Activated CD4-positive, alpha-beta T cell treated with anti-CD3 and anti-CD28 coated beads for 36 hours (primary cell): Measurements from ENCODE around the gene DHX38. TPM values are rescaled to one million over a fixed set of nuclear protein-coding genes. Genes with fewer than 3 reads are reported as not detected.
"Not testable (repeated sequence)": the region's sequence is repeated elsewhere in the genome, so short reads cannot be mapped to it uniquely, and the experiment has no call there.

Experiments
- ATAC-seq: fragments of 200-7000 bp; cut with Tn5 transposase; one replicate; pipeline ENCODE4 v1.10.0; 2021; ENCODE audit warnings: mild to moderate bottlenecking, moderate library complexity
- CTCF ChIA-PET: fragments of 350-600 bp; sonication (Branson Sonifier 250); formaldehyde crosslinking; loops from one replicate; lab custom pipeline; 2021; ENCODE audit warnings: antibody characterized with exemption; lab: Charles Lee
- POLR2A ChIA-PET: fragments of 350-600 bp; sonication (Branson Sonifier 250); formaldehyde crosslinking; loops from one replicate; lab custom pipeline; 2021; ENCODE audit warnings: antibody characterized with exemption, inconsistent platforms; lab: Charles Lee
- DNase-seq: peaks from one replicate; pipeline ENCODE4 v3.0.0-alpha.2; 2020
- H3K27ac Mint-ChIP-seq: one replicate; pipeline ENCODE4 v1.8.0; 2021; ENCODE audit warnings: mixed read lengths
- H3K27me3 Mint-ChIP-seq: one replicate; pipeline ENCODE4 v1.8.0; 2021; ENCODE audit warnings: mixed read lengths
- H3K36me3 Mint-ChIP-seq: one replicate; pipeline ENCODE4 v1.8.0; 2021; ENCODE audit warnings: low read depth, mixed read lengths
- H3K4me1 Mint-ChIP-seq: one replicate; pipeline ENCODE4 v1.8.0; 2021; ENCODE audit warnings: mixed read lengths
- H3K4me3 Mint-ChIP-seq: one replicate; pipeline ENCODE4 v1.8.0; 2021; ENCODE audit warnings: mild to moderate bottlenecking, moderate library complexity, mixed read lengths
- H3K9me3 Mint-ChIP-seq: one replicate; pipeline ENCODE4 v1.8.0; 2021; ENCODE audit warnings: low read depth, mixed read lengths
- intact Hi-C, 2 experiments: fragments of 100-400 bp; cut with DNase I in 1 of 2; cut with micrococcal nuclease in 1 of 2; formaldehyde crosslinking; loops; one replicate each; pipeline versions ENCODE4 v1.14.2 to v1.15.1; 2022 to 2024; cut with DNase I, micrococcal nuclease
- total RNA-seq, 2 experiments: library from RNA; stranded (reverse); gene quantifications; one replicate each; pipeline ENCODE4 v1.2.3, GENCODE V29; 2021

DHX38 gene
- total RNA-seq, 2 experiments from 2014 or later, result 55.9 to 79.0 TPM

DNA sequence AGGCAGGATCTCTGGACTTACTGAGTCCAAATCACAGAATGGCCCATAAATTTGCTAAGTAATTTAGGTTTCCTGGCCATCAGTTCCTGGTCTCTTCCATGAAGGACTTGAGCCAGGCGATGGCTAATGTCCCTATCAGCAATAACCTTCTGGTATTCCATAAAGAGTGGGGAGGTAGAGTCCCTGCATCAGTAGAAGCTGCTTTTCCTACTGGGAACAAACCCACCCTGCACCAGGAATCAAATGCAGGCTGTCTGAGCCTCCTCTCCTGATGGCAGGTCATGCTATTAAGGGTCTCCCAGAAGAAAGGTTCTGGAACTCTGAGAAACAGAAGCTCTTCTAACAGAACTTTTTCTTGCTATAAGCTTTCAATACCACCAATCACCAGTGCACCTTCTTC lies 32.1 kb upstream of the DHX38 start:
- intact Hi-C loops, result loop anchor here in 1 of 2 experiments (10.0 kb wide), 1 partner anchor 1893 kb away; no protein-coding TSS in a partner anchor
- no peaks in the 10 kb centered on the region for H3K9me3 Mint-ChIP-seq

DNA sequence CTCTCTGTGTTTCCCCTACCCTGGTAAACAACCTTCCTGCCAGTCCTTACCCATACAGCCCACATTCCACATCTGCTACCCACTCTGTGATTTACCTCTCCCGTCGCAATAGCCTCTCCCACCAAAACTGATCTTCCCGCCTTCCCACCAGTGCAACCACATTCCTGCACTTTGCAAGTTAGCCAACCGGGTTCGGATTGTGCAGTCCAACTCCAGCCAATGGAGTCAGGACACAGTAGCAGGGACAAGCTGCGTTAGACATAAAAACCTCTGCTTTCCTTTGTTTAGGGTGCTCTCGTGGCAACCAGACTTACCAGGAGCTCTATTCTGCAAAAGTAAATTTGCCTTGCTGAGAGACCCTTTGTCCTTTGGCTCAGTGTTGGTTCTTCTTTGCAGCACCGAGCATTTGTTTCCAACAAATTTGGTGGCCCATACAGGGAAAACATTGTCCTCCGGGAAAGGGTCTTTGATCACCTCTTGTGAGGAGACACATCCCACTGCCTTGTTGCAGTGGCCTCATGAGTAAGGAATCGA lies 29.2 kb upstream of the DHX38 start:
- ChIA-PET POLR2A (no interaction called here), CTCF (interaction anchor here (0.6 kb wide), 1 partner anchor 1011 kb away, joined by 3 read pairs; no protein-coding TSS in a partner anchor)
- intact Hi-C loops, result loop anchor here in 1 of 2 experiments (10.0 kb wide), 1 partner anchor 1890 kb away; no protein-coding TSS in a partner anchor
- no peak overlapping the region for H3K4me3 Mint-ChIP-seq
- H3K9me3 Mint-ChIP-seq, result no peaks in the 10 kb centered on the region
- ATAC-seq (no peak), DNase-seq (no peak)
- no peaks in the 10 kb centered on the region for H3K36me3 Mint-ChIP-seq
- H3K4me1 Mint-ChIP-seq, result no peaks in the 10 kb centered on the region
- H3K27me3 Mint-ChIP-seq, result no peaks in the 10 kb centered on the region
- no peak overlapping the region for H3K27ac Mint-ChIP-seq

More for the DNA sequence above, 32.1 kb upstream of the DHX38 start:
- Mint-ChIP-seq H3K36me3 (no peaks in the 10 kb centered on the region), H3K27ac (no peak overlapping the region), H3K4me1 (no peaks in the 10 kb centered on the region), H3K4me3 (no peak overlapping the region), H3K27me3 (no peaks in the 10 kb centered on the region)
- DNase-seq (no peak), ATAC-seq (no peak)
- POLR2A ChIA-PET, result no interaction called here
- CTCF ChIA-PET, result no interaction called here

GRCh38 chr16:72066747-72067146 lies 26.9 kb upstream of the DHX38 start:
- no peak overlapping the region for H3K4me3 Mint-ChIP-seq
- no peaks in the 10 kb centered on the region for H3K36me3 Mint-ChIP-seq
- intact Hi-C loops, result loop anchor here (1.0 to 10.0 kb wide), 2 partner anchors 33 to 1888 kb away; no protein-coding TSS in a partner anchor
- H3K27ac Mint-ChIP-seq, result no peak overlapping the region
- H3K27me3 Mint-ChIP-seq, result no peaks in the 10 kb centered on the region
- ChIA-PET CTCF (interaction anchor here (0.7 to 1.3 kb wide), 8 partner anchors 9 to 79 kb away, joined by 3 to 5 read pairs (median 4); no protein-coding TSS in a partner anchor), POLR2A (no interaction called here)
- H3K9me3 Mint-ChIP-seq, result no peaks in the 10 kb centered on the region
- ATAC-seq (no peak), DNase-seq (no peak)
- no peaks in the 10 kb centered on the region for H3K4me1 Mint-ChIP-seq

DNA sequence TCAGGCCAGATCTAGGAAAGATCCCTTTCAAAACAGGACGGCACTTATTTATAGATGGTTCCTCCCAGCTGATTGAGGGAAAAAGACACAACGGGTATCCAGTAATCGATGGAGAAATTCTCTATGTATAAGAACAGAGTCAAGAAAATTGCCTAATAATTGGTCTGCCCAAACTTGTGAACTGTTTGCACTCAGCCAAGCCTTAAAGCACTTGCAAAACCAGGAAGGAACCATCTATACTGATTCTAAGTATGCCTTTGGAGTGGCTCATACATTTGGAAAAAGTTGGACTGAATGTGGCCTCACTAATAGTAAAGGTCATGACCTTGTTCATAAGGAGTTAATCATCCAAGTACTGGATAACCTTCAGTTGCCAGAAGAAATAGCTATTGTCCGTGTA lies 24.7 kb upstream of the DHX38 start:
- DNase-seq (no peak), ATAC-seq (no peak)
- Mint-ChIP-seq H3K9me3 (no peaks in the 10 kb centered on the region), H3K27me3 (no peaks in the 10 kb centered on the region), H3K4me1 (no peaks in the 10 kb centered on the region), H3K27ac (no peak overlapping the region), H3K36me3 (no peaks in the 10 kb centered on the region), H3K4me3 (no peak overlapping the region)
- ChIA-PET CTCF (interaction anchor here (1.1 to 1.4 kb wide), 2 partner anchors 11 to 28 kb away, joined by 3 to 5 read pairs; no protein-coding TSS in a partner anchor), POLR2A (no interaction called here)
- intact Hi-C loops, result loop anchor here in 1 of 2 experiments (10.0 kb wide), 1 partner anchor 1886 kb away; no protein-coding TSS in a partner anchor

- ChIA-PET POLR2A (no interaction called here), CTCF (interaction anchor here (0.6 to 1.0 kb wide), 2 partner anchors 18 to 21 kb away, joined by 4 to 5 read pairs; partner anchors contain the start of genes DHX38, HP and TXNL4B)
- no peak for DNase-seq
- Mint-ChIP-seq H3K27ac (no peak overlapping the region), H3K4me1 (no peaks in the 10 kb centered on the region), H3K36me3 (no peaks in the 10 kb centered on the region), H3K9me3 (no peaks in the 10 kb centered on the region), H3K27me3 (no peaks in the 10 kb centered on the region), H3K4me3 (no peak overlapping the region)
- intact Hi-C loops, result no loop called here
- no peak for ATAC-seq
Observed at GRCh38 chr16:72072514-72073342, 20.9 kb upstream of the DHX38 start.

- no peaks in the 10 kb centered on the region for H3K27me3 Mint-ChIP-seq
- no peaks in the 10 kb centered on the region for H3K9me3 Mint-ChIP-seq
- ChIA-PET POLR2A (no interaction called here), CTCF (no interaction called here)
- no peak overlapping the region for H3K4me3 Mint-ChIP-seq
- ATAC-seq (no peak), DNase-seq (no peak)
- no peaks in the 10 kb centered on the region for H3K4me1 Mint-ChIP-seq
- H3K27ac Mint-ChIP-seq, result no peak overlapping the region
- no peaks in the 10 kb centered on the region for H3K36me3 Mint-ChIP-seq
- intact Hi-C loops, result no loop called here
Observed at GRCh38 chr16:72073560-72074230, 20.0 kb upstream of the DHX38 start.

GRCh38 chr16:72075067-72075466 lies 18.6 kb upstream of the DHX38 start:
- H3K4me1 Mint-ChIP-seq, H3K9me3 Mint-ChIP-seq, POLR2A ChIA-PET, DNase-seq, ATAC-seq, H3K27me3 Mint-ChIP-seq, H3K27ac Mint-ChIP-seq, H3K36me3 Mint-ChIP-seq, H3K4me3 Mint-ChIP-seq, intact Hi-C loops: not testable (repeated sequence)
- CTCF ChIA-PET, result interaction anchor here (0.7 to 1.3 kb wide), 2 partner anchors 8 to 584 kb away, joined by 3 to 4 read pairs; no protein-coding TSS in a partner anchor

GRCh38 chr16:72076991-72077706 lies 16.5 kb upstream of the DHX38 start:
- H3K4me3 Mint-ChIP-seq, ATAC-seq, CTCF ChIA-PET, H3K9me3 Mint-ChIP-seq, H3K36me3 Mint-ChIP-seq, H3K27me3 Mint-ChIP-seq, H3K27ac Mint-ChIP-seq, DNase-seq, POLR2A ChIA-PET, intact Hi-C loops, H3K4me1 Mint-ChIP-seq: not testable (repeated sequence)

- no peaks in the 10 kb centered on the region for H3K27me3 Mint-ChIP-seq
- ATAC-seq (no peak), DNase-seq (no peak)
- H3K27ac Mint-ChIP-seq, result no peak overlapping the region
- POLR2A ChIA-PET, result interaction anchor here (0.6 kb wide), 1 partner anchor 73 kb away, joined by 4 read pairs; no protein-coding TSS in a partner anchor
- no peaks in the 10 kb centered on the region for H3K4me1 Mint-ChIP-seq
- CTCF ChIA-PET, result no interaction called here
- H3K9me3 Mint-ChIP-seq, result peaks cover 8% of the 10 kb centered on the region
- peaks cover 42% of the 10 kb centered on the region for H3K36me3 Mint-ChIP-seq
- intact Hi-C loops, result no loop called here
- no peak overlapping the region for H3K4me3 Mint-ChIP-seq
Observed at GRCh38 chr16:72083778-72084404, 9.8 kb upstream of the DHX38 start.

GRCh38 chr16:72084445-72084844 lies 9.2 kb upstream of the DHX38 start:
- ChIA-PET POLR2A (no interaction called here), CTCF (no interaction called here)
- Mint-ChIP-seq H3K4me3 (no peak overlapping the region), H3K27ac (no peak overlapping the region), H3K9me3 (peaks cover 8% of the 10 kb centered on the region), H3K4me1 (no peaks in the 10 kb centered on the region), H3K36me3 (peaks cover 46% of the 10 kb centered on the region), H3K27me3 (no peaks in the 10 kb centered on the region)
- intact Hi-C loops, result no loop called here
- no peak for DNase-seq
- ATAC-seq, result no peak
